Neuronal stem cell (in vitro differentiated cells): ENCODE data around the gene CCDC70.

Experiments
- DNase-seq: peaks from one replicate; pipeline ENCODE4 v3.0.0-alpha.2; 2013; ENCODE audit warnings: low spot score
- H2AFZ ChIP-seq: one replicate; pipeline ENCODE4 v1.6.1; 2013; ENCODE audit warnings: mild to moderate bottlenecking, low read length, inconsistent platforms
- H2AK5ac ChIP-seq: 2 replicates; pipeline ENCODE4 v1.6.1; 2013; ENCODE audit warnings: low read depth, mild to moderate bottlenecking, inconsistent platforms, low read length, moderate library complexity, mixed read lengths
- H2BK120ac ChIP-seq: 2 replicates; pipeline ENCODE4 v1.6.1; 2013; ENCODE audit warnings: low read depth, mild to moderate bottlenecking, inconsistent platforms, low read length, moderate library complexity, mixed read lengths
- H2BK12ac ChIP-seq: one replicate; pipeline ENCODE4 v1.6.1; 2013; ENCODE audit warnings: low read length, inconsistent platforms
- H2BK15ac ChIP-seq: 2 replicates; pipeline ENCODE4 v1.6.1; 2013; ENCODE audit warnings: mild to moderate bottlenecking, low read length, inconsistent platforms, mixed read lengths
- H2BK5ac ChIP-seq: one replicate; pipeline ENCODE4 v1.6.1; 2013; ENCODE audit warnings: inconsistent platforms, mild to moderate bottlenecking, low read length, moderate library complexity
- H3K14ac ChIP-seq: one replicate; pipeline ENCODE4 v1.6.1; 2013; ENCODE audit warnings: low read length, inconsistent platforms
- H3K18ac ChIP-seq: 2 replicates; pipeline ENCODE4 v1.6.1; 2013; ENCODE audit warnings: low read length, inconsistent platforms
- H3K23ac ChIP-seq: 2 replicates; pipeline ENCODE4 v1.6.1; 2013; ENCODE audit warnings: low read depth, mild to moderate bottlenecking, mixed read lengths, low read length, inconsistent platforms; ENCODE audit not compliant: poor library complexity
- H3K27ac ChIP-seq: replicated peaks from 3 replicates; pipeline ENCODE4 v1.5.1; 2013; ENCODE audit warnings: low read length, inconsistent platforms
- H3K27me3 ChIP-seq, 3 experiments: 2 replicates each; pipeline ENCODE4 v1.6.1; 2013; ENCODE audit warnings: low read length in 3 of 3, mild to moderate bottlenecking in 2 of 3, inconsistent platforms in 1 of 3, low read depth in 1 of 3, mixed read lengths in 1 of 3, moderate library complexity in 1 of 3; ENCODE audit not compliant: control insufficient read depth in 3 of 3, insufficient read depth in 3 of 3
- H3K36me3 ChIP-seq, 2 donors: replicated peaks in 1 of 2; 2 replicates each; pipeline ENCODE4 v1.6.1; 2013; ENCODE audit warnings: low read length in 2 of 2; ENCODE audit not compliant: control insufficient read depth in 2 of 2, insufficient read depth in 2 of 2
- H3K4ac ChIP-seq: 2 replicates; pipeline ENCODE4 v1.6.1; 2013; ENCODE audit warnings: inconsistent platforms, mild to moderate bottlenecking, low read length, moderate library complexity
- H3K4me1 ChIP-seq, 2 donors: 1 replicate in 1 of 2; 2 replicates in 1 of 2; pipeline ENCODE4 v1.6.1; 2013; ENCODE audit warnings: low read length in 2 of 2, low read depth in 1 of 2; ENCODE audit not compliant: control insufficient read depth in 2 of 2, insufficient read depth in 1 of 2
- H3K4me2 ChIP-seq: one replicate; pipeline ENCODE4 v1.6.1; 2013; ENCODE audit warnings: mild to moderate bottlenecking, low read length, inconsistent platforms; ENCODE audit not compliant: insufficient read depth, poor library complexity, severe bottlenecking
- H3K4me3 ChIP-seq, 2 donors: 2 replicates each; pipeline ENCODE4 v1.5.1; 2013; ENCODE audit warnings: low read length in 2 of 2, mild to moderate bottlenecking in 2 of 2, inconsistent platforms in 1 of 2, moderate library complexity in 1 of 2
- H3K79me1 ChIP-seq: one replicate; pipeline ENCODE4 v1.6.1; 2013; ENCODE audit warnings: low read depth, mild to moderate bottlenecking, inconsistent platforms, low read length, moderate library complexity
- H3K9ac ChIP-seq: one replicate; pipeline ENCODE4 v1.6.1; 2013; ENCODE audit warnings: mild to moderate bottlenecking, low read depth, low read length, inconsistent platforms; ENCODE audit not compliant: poor library complexity
- H3K9me3 ChIP-seq, 2 donors: replicated peaks in 1 of 2; 2 replicates each; pipeline versions ENCODE3 to v1.6.1; 2013; ENCODE audit warnings: low read length in 2 of 2, mild to moderate bottlenecking in 2 of 2, inconsistent platforms in 1 of 2, low read depth in 1 of 2, mixed read lengths in 1 of 2, moderate library complexity in 1 of 2; ENCODE audit not compliant: control insufficient read depth in 2 of 2, insufficient read depth in 1 of 2
- H4K8ac ChIP-seq: one replicate; pipeline ENCODE4 v1.6.1; 2013; ENCODE audit warnings: low read depth, mild to moderate bottlenecking, inconsistent platforms, low read length, moderate library complexity
- H4K91ac ChIP-seq: one replicate; pipeline ENCODE4 v1.6.1; 2013; ENCODE audit warnings: low read length, low read depth, mild to moderate bottlenecking, inconsistent platforms; ENCODE audit not compliant: poor library complexity
- WGBS, 2 donors: extraction: QIAGEN DNeasy Blood & Tissue Kit; methylation state at CpG; one replicate each; pipeline ENCODE4 v1.1.7; 2013; ENCODE audit warnings: missing lambda C conversion rate in 2 of 2, mixed read lengths in 1 of 2; ENCODE audit not compliant: insufficient read length in 2 of 2, insufficient replicate concordance in 1 of 2; ENCODE audit errors: extremely low coverage in 2 of 2; 5-methylcytosine and 5-hydroxymethylcytosine counted together

The CCDC70 gene

DNA sequence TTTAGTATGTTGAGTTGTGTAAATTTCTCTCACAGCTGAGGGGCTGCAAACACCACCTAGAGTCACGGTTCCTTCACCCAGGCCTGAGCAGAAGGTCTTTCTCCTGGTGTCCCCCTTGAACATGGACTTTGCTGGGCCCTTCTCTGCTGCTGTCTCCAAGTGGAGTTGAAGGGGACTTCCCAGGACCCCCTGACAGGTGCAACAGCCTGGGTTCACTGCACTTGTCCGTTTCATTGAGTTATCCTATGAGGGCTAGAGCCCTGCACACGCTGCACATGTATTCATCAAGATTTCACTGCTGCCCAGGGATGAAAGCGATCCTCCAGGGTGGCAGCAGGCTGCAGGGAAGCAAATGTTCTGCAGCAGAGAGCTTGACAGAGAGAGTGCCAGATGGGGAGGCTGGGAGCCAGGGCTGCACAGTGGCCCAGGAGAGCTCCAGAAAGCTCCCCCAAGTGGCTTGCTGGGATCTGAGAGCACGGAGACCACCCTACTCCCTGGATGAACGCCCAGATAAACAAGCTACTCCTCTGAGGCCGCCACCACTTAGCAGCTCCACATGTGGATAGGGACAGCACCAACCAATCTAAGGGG, 27.1 kb upstream of the CCDC70 start:
- no peak overlapping the region for H3K4ac ChIP-seq
- no peak overlapping the region for H2AFZ ChIP-seq
- H2AK5ac ChIP-seq, result no peak overlapping the region
- no peak overlapping the region for H4K91ac ChIP-seq
- H3K79me1 ChIP-seq, result no peaks in the 10 kb centered on the region
- H3K4me2 ChIP-seq, result no peak overlapping the region
- no peaks in the 10 kb centered on the region for H3K36me3 ChIP-seq
- no peak overlapping the region for H2BK120ac ChIP-seq
- H3K9ac ChIP-seq, result no peak overlapping the region
- H3K27ac ChIP-seq, result no peak overlapping the region
- H3K4me3 ChIP-seq, result no peak overlapping the region
- no peak overlapping the region for H3K18ac ChIP-seq
- no peaks in the 10 kb centered on the region for H3K9me3 ChIP-seq
- H2BK15ac ChIP-seq, result no peak overlapping the region
- no peaks in the 10 kb centered on the region for H3K4me1 ChIP-seq
- no CpG with 5 or more reads among the region's 7 CpGs for WGBS, 2 donors
- no peak overlapping the region for H2BK5ac ChIP-seq
- H4K8ac ChIP-seq, result no peak overlapping the region
- H3K27me3 ChIP-seq, result peaks cover 0 to 19% (median 0%) of the 10 kb centered on the region in 3 experiments
- DNase-seq, result no peak
- no peak overlapping the region for H3K23ac ChIP-seq
- no peak overlapping the region for H3K14ac ChIP-seq
- no peak overlapping the region for H2BK12ac ChIP-seq

DNA sequence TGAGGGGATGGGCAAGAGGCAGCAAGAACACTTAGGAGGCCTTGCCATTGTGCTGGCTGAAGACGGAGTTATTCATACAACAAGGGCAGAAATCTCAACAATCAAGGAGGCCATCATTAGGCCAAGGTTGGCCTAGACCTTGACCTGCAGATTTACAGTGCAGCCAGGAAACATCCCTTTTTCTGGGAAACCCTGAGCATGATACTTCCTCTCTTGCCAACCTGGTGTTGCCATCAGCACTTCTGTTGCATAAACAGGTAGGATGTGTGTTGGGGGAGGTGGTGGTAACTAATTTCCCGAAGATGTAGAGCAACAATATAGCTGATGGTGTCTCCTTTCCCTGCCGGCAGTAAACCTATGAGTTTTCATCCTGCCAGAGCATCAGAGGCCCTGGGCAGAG, 24.8 kb upstream of the CCDC70 start:
- Histone ChIP-seq H3K9ac (no peak overlapping the region), H3K4ac (no peak overlapping the region), H2AFZ (no peak overlapping the region), H2BK12ac (no peak overlapping the region), H3K4me3 (no peak overlapping the region), H3K79me1 (no peaks in the 10 kb centered on the region), H3K4me2 (no peak overlapping the region), H2AK5ac (no peak overlapping the region), H3K18ac (no peak overlapping the region), H2BK15ac (no peak overlapping the region), H3K9me3 (no peaks in the 10 kb centered on the region), H4K8ac (no peak overlapping the region), H3K36me3 (no peaks in the 10 kb centered on the region), H3K14ac (no peak overlapping the region), H3K4me1 (peaks cover 0 to 3% of the 10 kb centered on the region in 2 donors), H3K23ac (no peak overlapping the region), H2BK5ac (no peak overlapping the region), H3K27me3 (peaks cover 0 to 24% (median 0%) of the 10 kb centered on the region in 3 experiments), H2BK120ac (no peak overlapping the region), H3K27ac (no peak overlapping the region), H4K91ac (no peak overlapping the region)
- DNase-seq, result no peak
- no CpG with 5 or more reads among the region's 3 CpGs for WGBS, 2 donors

DNA sequence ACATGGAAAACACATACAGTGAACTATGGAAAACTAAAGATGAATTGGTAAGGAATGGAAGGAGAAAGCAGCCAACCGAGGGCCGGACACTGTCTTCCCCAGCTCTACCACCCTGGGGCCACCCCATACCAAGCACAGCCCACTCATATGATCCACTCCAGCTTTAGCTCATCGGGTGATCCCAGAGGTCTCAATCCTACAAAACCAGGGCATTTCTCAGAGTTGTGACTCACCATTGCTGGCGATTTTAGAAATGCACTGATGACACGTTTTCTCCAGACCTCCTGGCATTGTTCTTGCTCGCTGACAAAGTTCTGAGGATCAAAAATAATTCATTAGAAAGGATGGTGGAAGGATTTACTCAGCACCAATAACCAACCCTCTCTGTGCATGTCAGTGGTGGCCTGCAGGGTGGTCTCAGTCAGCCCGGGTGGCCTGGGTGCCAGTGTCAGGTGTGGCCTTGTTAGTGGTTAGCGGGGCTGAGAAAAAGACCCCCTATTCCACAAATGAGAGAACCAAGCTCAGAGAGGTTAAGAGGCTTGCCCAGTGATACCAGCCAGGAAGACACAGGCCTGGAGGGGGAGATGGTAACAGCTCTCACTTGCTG, 23.4 kb upstream of the CCDC70 start:
- no peak overlapping the region for H3K9ac ChIP-seq
- peaks cover 0 to 24% (median 0%) of the 10 kb centered on the region in 3 experiments for H3K27me3 ChIP-seq
- H2BK120ac ChIP-seq, result no peak overlapping the region
- H3K79me1 ChIP-seq, result no peaks in the 10 kb centered on the region
- no peak overlapping the region for H3K14ac ChIP-seq
- no peak overlapping the region for H2BK5ac ChIP-seq
- WGBS, 2 donors, result no CpG with 5 or more reads among the region's 8 CpGs
- H3K36me3 ChIP-seq, result no peaks in the 10 kb centered on the region
- H3K4ac ChIP-seq, result no peak overlapping the region
- peak overlapping the region; percentile 23 for H2AK5ac ChIP-seq
- no peak overlapping the region for H2AFZ ChIP-seq
- no peak overlapping the region for H3K18ac ChIP-seq
- no peak overlapping the region for H4K8ac ChIP-seq
- no peak overlapping the region for H3K27ac ChIP-seq
- no peak overlapping the region for H3K23ac ChIP-seq
- no peak for DNase-seq
- H2BK15ac ChIP-seq, result no peak overlapping the region
- no peak overlapping the region for H3K4me2 ChIP-seq
- H3K4me3 ChIP-seq, result no peak overlapping the region
- H2BK12ac ChIP-seq, result no peak overlapping the region
- no peaks in the 10 kb centered on the region for H3K9me3 ChIP-seq
- H3K4me1 ChIP-seq, result peaks cover 0 to 3% of the 10 kb centered on the region in 2 donors
- H4K91ac ChIP-seq, result no peak overlapping the region

DNA sequence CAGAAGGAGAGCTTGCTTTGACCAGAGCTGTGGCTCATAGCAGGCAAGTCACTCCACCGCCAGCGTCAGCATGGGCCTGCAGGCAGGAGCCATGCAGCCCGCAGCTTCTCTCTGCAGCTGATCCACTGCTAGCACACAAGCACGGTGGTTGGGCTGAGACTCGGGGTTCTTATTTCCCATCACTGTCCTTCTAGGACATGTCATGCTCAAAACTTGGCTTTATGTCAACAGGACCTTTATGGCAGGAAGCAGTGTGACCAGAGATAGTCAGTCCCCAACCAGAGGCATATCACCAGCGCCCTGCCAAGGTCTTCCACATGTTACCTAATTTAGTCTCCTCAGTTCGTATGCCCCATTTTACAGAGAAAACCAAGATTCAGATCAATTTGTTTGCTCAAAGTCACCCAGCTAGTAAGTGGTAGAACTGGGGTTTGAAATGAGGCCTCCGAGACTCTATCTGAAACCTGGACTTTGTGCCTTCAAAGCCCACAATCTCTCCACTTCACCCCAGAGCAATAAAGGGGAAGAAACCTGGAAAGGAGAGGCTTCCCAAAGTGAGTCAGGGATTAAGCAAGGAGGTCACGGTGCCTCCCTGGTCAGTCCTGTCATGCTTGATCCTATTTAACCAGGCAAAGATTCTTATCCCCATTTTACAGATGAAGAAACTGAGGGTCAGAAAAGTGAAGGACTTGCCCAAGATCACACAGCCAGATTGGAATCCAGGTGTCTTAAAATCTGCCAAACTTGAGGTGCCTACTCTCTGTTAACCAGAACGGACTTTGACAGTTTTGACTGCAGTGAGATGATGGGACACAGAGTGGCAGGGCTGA, 21.8 kb upstream of the CCDC70 start:
- Histone ChIP-seq H3K27ac (no peak overlapping the region), H2BK15ac (no peak overlapping the region), H3K9ac (no peak overlapping the region), H3K4me2 (no peak overlapping the region), H3K27me3 (peaks cover 0 to 18% (median 0%) of the 10 kb centered on the region in 3 experiments), H3K79me1 (no peaks in the 10 kb centered on the region), H2AFZ (no peak overlapping the region), H3K14ac (no peak overlapping the region), H3K4me1 (peaks cover 0 to 3% of the 10 kb centered on the region in 2 donors), H3K4me3 (peak overlapping the region in 1 of 2 donors; percentile 30), H4K8ac (no peak overlapping the region), H4K91ac (no peak overlapping the region), H3K9me3 (no peaks in the 10 kb centered on the region), H3K36me3 (no peaks in the 10 kb centered on the region), H2BK5ac (peak overlapping the region; percentile 4), H2AK5ac (no peak overlapping the region), H2BK120ac (no peak overlapping the region), H2BK12ac (no peak overlapping the region), H3K4ac (no peak overlapping the region), H3K18ac (no peak overlapping the region), H3K23ac (no peak overlapping the region)
- WGBS, 2 donors, result no CpG with 5 or more reads among the region's 10 CpGs
- no peak for DNase-seq
